ENCODE data around the gene MYOM1. TPM values are rescaled to one million over a fixed set of nuclear protein-coding genes. Genes with fewer than 3 reads are reported as not detected.
"Not testable (repeated sequence)": the region's sequence is repeated elsewhere in the genome, so short reads cannot be mapped to it uniquely, and the experiment has no call there.

MYOM1 gene
- total RNA-seq, 1 donor from 2014 or later = 2.4 TPM

DNA sequence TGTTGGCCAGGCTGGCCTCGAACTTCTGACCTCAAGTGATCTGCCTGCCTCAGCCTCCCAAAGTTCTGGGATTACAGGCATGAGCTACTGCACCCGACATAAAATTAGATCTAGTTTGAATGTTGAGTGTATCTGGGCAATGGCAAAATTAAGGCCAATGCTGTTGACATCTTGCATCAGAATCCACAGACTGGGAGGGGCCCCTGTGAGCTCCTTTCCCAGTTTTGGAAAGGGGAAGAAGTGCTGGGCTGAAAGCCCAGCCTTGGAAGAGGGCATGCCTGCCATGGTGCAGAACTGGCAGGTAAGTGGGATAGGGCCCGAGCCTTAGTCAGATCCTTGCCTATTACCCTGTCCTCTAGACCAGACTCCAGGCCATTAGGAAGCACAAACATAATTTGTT, 4.5 kb upstream of the MYOM1 start:
- Mint-ChIP-seq H3K4me1 (ENCODE audit: low read depth) (peaks cover 10% of the 10 kb centered on the region), H3K27ac (no peak overlapping the region), H3K4me3 (ENCODE audit: low read depth) (no peak overlapping the region), H3K27me3 (ENCODE audit: low read depth) (peaks cover 35% of the 10 kb centered on the region), H3K9me3 (no peaks in the 10 kb centered on the region), H3K36me3 (ENCODE audit: low read depth) (no peaks in the 10 kb centered on the region)
- DNase-seq (ENCODE audit: low spot score) = no peak
- intact Hi-C loops (cut with micrococcal nuclease) = no loop called here

- intact Hi-C loops (cut with micrococcal nuclease) = no loop called here
- no peaks in the 10 kb centered on the region for H3K36me3 Mint-ChIP-seq (ENCODE audit: low read depth)
These were observed 3.6 kb upstream of the MYOM1 start for GRCh38 chr18:3223356-3223755.

GRCh38 chr18:3221496-3221895, 1.7 kb upstream of the MYOM1 start:
- Mint-ChIP-seq H3K27ac (no peak overlapping the region), H3K4me1 (ENCODE audit: low read depth) (peaks cover 7% of the 10 kb centered on the region), H3K4me3 (ENCODE audit: low read depth) (no peak overlapping the region), H3K9me3 (no peaks in the 10 kb centered on the region), H3K27me3 (ENCODE audit: low read depth) (peaks cover 36% of the 10 kb centered on the region), H3K36me3 (ENCODE audit: low read depth) (no peaks in the 10 kb centered on the region)
- intact Hi-C loops (cut with micrococcal nuclease) = no loop called here
- DNase-seq (ENCODE audit: low spot score) = no peak

More at GRCh38 chr18:3223356-3223755, 3.6 kb upstream of the MYOM1 start:
- H3K27ac Mint-ChIP-seq = no peak overlapping the region
- DNase-seq (ENCODE audit: low spot score) = no peak
- H3K4me1 Mint-ChIP-seq (ENCODE audit: low read depth) = peaks cover 7% of the 10 kb centered on the region
- peaks cover 36% of the 10 kb centered on the region for H3K27me3 Mint-ChIP-seq (ENCODE audit: low read depth)
- H3K4me3 Mint-ChIP-seq (ENCODE audit: low read depth) = no peak overlapping the region
- H3K9me3 Mint-ChIP-seq = no peaks in the 10 kb centered on the region

- H3K9me3 Mint-ChIP-seq; H3K27ac Mint-ChIP-seq; H3K4me3 Mint-ChIP-seq (ENCODE audit: low read depth); H3K36me3 Mint-ChIP-seq (ENCODE audit: low read depth); intact Hi-C loops (cut with micrococcal nuclease); H3K4me1 Mint-ChIP-seq (ENCODE audit: low read depth); DNase-seq (ENCODE audit: low spot score): not testable (repeated sequence)
- H3K27me3 Mint-ChIP-seq (ENCODE audit: low read depth) = peaks cover 34% of the 10 kb centered on the region
These were observed 1.1 kb upstream of the MYOM1 start for GRCh38 chr18:3220868-3221267.

GRCh38 chr18:3219241-3219630, 532 bp downstream of the MYOM1 start:
- intact Hi-C loops (cut with micrococcal nuclease) = no loop called here
- no peaks in the 10 kb centered on the region for H3K36me3 Mint-ChIP-seq (ENCODE audit: low read depth)
- no peak overlapping the region for H3K4me3 Mint-ChIP-seq (ENCODE audit: low read depth)
- H3K4me1 Mint-ChIP-seq (ENCODE audit: low read depth) = peaks cover 7% of the 10 kb centered on the region
- peaks cover 32% of the 10 kb centered on the region for H3K27me3 Mint-ChIP-seq (ENCODE audit: low read depth)
- DNase-seq (ENCODE audit: low spot score) = no peak
- H3K27ac Mint-ChIP-seq = no peak overlapping the region
- no peaks in the 10 kb centered on the region for H3K9me3 Mint-ChIP-seq

GRCh38 chr18:3218819-3219218, 949 bp downstream of the MYOM1 start:
- no peaks in the 10 kb centered on the region for H3K9me3 Mint-ChIP-seq
- DNase-seq (ENCODE audit: low spot score) = no peak
- H3K27ac Mint-ChIP-seq = no peak overlapping the region
- H3K4me1 Mint-ChIP-seq (ENCODE audit: low read depth) = peaks cover 7% of the 10 kb centered on the region
- no peaks in the 10 kb centered on the region for H3K36me3 Mint-ChIP-seq (ENCODE audit: low read depth)
- H3K27me3 Mint-ChIP-seq (ENCODE audit: low read depth) = peaks cover 32% of the 10 kb centered on the region
- intact Hi-C loops (cut with micrococcal nuclease) = no loop called here
- no peak overlapping the region for H3K4me3 Mint-ChIP-seq (ENCODE audit: low read depth)

- Mint-ChIP-seq H3K27ac (no peak overlapping the region), H3K9me3 (no peaks in the 10 kb centered on the region), H3K4me1 (ENCODE audit: low read depth) (peaks cover 6% of the 10 kb centered on the region), H3K36me3 (ENCODE audit: low read depth) (no peaks in the 10 kb centered on the region), H3K4me3 (ENCODE audit: low read depth) (no peak overlapping the region), H3K27me3 (ENCODE audit: low read depth) (peaks cover 29% of the 10 kb centered on the region)
- intact Hi-C loops (cut with micrococcal nuclease) = no loop called here
- DNase-seq (ENCODE audit: low spot score) = no peak
These were observed 1.7 kb downstream of the MYOM1 start for GRCh38 chr18:3217948-3218647.

GRCh38 chr18:3216987-3217386, 2.8 kb downstream of the MYOM1 start:
- intact Hi-C loops (cut with micrococcal nuclease) = no loop called here
- Mint-ChIP-seq H3K4me1 (ENCODE audit: low read depth) (peaks cover 10% of the 10 kb centered on the region), H3K36me3 (ENCODE audit: low read depth) (no peaks in the 10 kb centered on the region), H3K27me3 (ENCODE audit: low read depth) (peaks cover 29% of the 10 kb centered on the region), H3K9me3 (no peaks in the 10 kb centered on the region), H3K4me3 (ENCODE audit: low read depth) (no peak overlapping the region), H3K27ac (no peak overlapping the region)
- DNase-seq (ENCODE audit: low spot score) = no peak

DNA sequence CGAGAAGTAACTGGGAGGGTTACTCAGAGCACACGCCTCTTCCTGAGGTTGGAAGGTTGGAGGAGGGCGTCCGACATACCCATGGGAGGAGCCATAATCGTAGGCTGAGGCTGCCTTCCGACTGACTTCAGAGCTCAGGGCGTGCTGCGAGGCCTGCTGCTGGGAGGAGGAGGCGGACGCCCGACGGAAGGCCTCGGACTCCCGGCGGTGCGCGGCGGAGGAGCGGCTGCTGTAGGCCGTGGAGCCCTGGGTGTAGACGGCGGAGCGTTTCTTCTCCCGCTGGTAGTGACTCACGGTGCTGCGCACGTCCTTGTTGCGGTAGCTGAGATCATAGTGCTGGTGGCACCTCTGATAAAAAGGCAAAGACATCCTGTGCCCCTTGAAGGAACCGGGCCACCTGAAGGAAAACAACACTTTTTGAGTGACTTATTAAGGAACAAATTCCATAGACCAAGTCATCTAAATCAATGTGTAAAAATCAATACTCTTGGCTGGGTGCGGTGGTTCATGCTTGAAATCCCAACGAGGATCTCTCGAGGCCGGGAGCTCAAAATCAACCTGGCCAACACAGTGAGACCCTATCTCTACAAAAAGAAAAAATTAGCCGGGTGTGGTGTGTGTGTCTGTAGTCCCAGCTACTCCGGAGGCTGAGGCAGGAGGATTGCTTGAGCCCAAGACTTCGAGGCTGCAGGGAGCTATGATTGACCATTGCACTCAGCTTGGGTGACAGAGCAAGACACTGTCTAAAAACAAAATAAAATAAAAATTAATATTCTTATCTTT, 4.7 kb downstream of the MYOM1 start:
- H3K36me3 Mint-ChIP-seq (ENCODE audit: low read depth) = no peaks in the 10 kb centered on the region
- H3K27me3 Mint-ChIP-seq (ENCODE audit: low read depth) = peaks cover 16% of the 10 kb centered on the region
- intact Hi-C loops (cut with micrococcal nuclease) = no loop called here
- H3K4me3 Mint-ChIP-seq (ENCODE audit: low read depth) = no peak overlapping the region
- no peaks in the 10 kb centered on the region for H3K9me3 Mint-ChIP-seq
- DNase-seq (ENCODE audit: low spot score) = no peak
- peaks cover 13% of the 10 kb centered on the region for H3K4me1 Mint-ChIP-seq (ENCODE audit: low read depth)
- H3K27ac Mint-ChIP-seq = no peak overlapping the region

GRCh38 chr18:3213300-3214059, 6.3 kb downstream of the MYOM1 start:
- no peak overlapping the region for H3K27ac Mint-ChIP-seq
- peaks cover 15% of the 10 kb centered on the region for H3K4me1 Mint-ChIP-seq (ENCODE audit: low read depth)
- no peak overlapping the region for H3K4me3 Mint-ChIP-seq (ENCODE audit: low read depth)
- no peaks in the 10 kb centered on the region for H3K36me3 Mint-ChIP-seq (ENCODE audit: low read depth)
- H3K9me3 Mint-ChIP-seq = no peaks in the 10 kb centered on the region
- H3K27me3 Mint-ChIP-seq (ENCODE audit: low read depth) = peaks cover 7% of the 10 kb centered on the region
- intact Hi-C loops (cut with micrococcal nuclease) = loop anchor here (2.0 kb wide), 1 partner anchor 33 kb away; the partner anchor contains the start of gene MYL12A
- no peak for DNase-seq (ENCODE audit: low spot score)

DNA sequence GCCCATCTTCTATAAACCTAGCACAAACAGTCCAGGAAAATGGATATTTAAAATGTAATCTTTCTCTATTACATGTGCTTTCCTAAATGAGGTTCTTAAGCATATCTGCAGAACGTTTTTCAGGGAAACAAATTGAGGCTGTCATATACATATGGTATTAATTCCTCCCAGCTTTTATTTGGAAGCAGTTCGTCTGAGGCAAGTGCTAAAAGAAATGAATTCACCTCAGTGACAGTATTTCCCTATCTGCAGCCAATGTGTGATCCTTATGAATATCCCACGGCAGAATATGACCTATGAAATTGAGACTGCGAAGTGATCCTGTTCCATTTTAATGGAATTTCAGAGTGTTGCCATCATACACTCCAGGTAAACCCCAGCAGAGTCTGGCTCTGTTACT, 7.1 kb downstream of the MYOM1 start:
- H3K4me1 Mint-ChIP-seq (ENCODE audit: low read depth) = peaks cover 15% of the 10 kb centered on the region
- H3K27me3 Mint-ChIP-seq (ENCODE audit: low read depth) = peaks cover 5% of the 10 kb centered on the region
- no peaks in the 10 kb centered on the region for H3K36me3 Mint-ChIP-seq (ENCODE audit: low read depth)
- no peak overlapping the region for H3K27ac Mint-ChIP-seq
- intact Hi-C loops (cut with micrococcal nuclease) = loop anchor here (2.0 kb wide), 1 partner anchor 34 kb away; the partner anchor contains the start of gene MYL12A
- DNase-seq (ENCODE audit: low spot score) = no peak
- H3K4me3 Mint-ChIP-seq (ENCODE audit: low read depth) = no peak overlapping the region
- no peaks in the 10 kb centered on the region for H3K9me3 Mint-ChIP-seq

DNA sequence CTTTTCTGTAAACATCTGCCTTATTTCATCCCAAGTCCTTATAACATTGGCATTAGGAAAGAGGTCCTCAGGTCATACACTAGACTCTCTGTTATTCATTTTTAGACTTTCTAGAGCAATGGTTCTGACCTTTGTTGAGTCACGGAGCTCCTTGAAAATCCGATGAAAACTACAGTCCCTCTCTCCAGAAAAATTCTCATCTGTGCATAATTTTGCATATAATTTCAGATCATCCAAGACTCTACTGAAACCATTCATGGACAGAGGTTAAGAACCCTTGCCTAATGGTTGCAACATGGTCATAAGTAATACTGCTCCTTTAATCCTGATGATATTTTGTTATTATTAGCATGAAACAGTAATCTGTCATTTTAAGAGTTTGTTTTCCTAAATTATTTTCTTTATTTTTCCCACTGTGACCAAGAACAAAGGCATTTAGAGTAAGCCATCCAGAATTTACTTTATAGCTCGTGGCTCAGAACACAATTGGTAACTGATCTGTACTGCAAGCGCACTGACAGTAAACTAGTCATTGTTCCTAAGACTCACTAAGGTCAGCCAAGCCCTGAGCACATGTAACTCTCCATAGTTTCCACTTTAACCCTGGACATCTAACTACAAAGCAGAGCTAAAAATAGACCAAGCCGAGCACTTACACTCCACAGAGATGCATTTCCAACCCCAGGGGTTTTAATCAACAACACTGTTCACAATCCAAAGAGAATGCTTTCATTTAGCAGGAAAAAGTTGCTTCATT, 8.4 kb downstream of the MYOM1 start:
- intact Hi-C loops (cut with micrococcal nuclease) = no loop called here
- Mint-ChIP-seq H3K27ac (no peak overlapping the region), H3K4me1 (ENCODE audit: low read depth) (peaks cover 15% of the 10 kb centered on the region), H3K27me3 (ENCODE audit: low read depth) (peaks cover 4% of the 10 kb centered on the region), H3K9me3 (no peaks in the 10 kb centered on the region), H3K36me3 (ENCODE audit: low read depth) (no peaks in the 10 kb centered on the region), H3K4me3 (ENCODE audit: low read depth) (no peak overlapping the region)
- no peak for DNase-seq (ENCODE audit: low spot score)

All from activated T-helper 2 cell treated with anti-CD3 and anti-CD28 coated beads, Interferon-gamma antibody, Interleukin-2, Interleukin-4, amounts not matched to agents 10 μg/mL and 5 μg/mL and 100 μg/mL, durations not matched to agents 14 hours and 24 hours and 36 hours (primary cell).